Peyer's patch (tissue), 4 donors: ENCODE results near the gene ETV3. TPM values are rescaled to one million over a fixed set of nuclear protein-coding genes. Genes with fewer than 3 reads are reported as not detected.

Experiments used
- DNase-seq, 3 donors: peaks; one replicate each; pipeline ENCODE4 v3.0.0-alpha.2; 2017 to 2019
- H3K27ac ChIP-seq, 4 donors: fragments of 200-600 bp; sonication (generic); one replicate each; pipeline ENCODE4 v1.5.1; 2016 to 2019
- H3K27me3 ChIP-seq, 2 donors: fragments of 200-600 bp; sonication (generic); one replicate each; pipeline ENCODE4 v1.5.1; 2019
- H3K36me3 ChIP-seq, 3 donors: fragments of 200-600 bp; sonication (generic); one replicate each; pipeline ENCODE4 v1.5.1; 2016 to 2019
- H3K4me1 ChIP-seq, 4 donors: fragments of 200-600 bp; sonication (generic); one replicate each; pipeline ENCODE4 v1.5.1; 2016 to 2019
- H3K4me3 ChIP-seq, 4 donors: fragments of 200-600 bp; sonication (generic); 1 replicate in 3 of 4; 2 replicates in 1 of 4; pipeline ENCODE4 v1.5.1; 2016 to 2019; ENCODE audit warnings: mild to moderate bottlenecking in 1 of 4
- H3K9me3 ChIP-seq, 4 donors: fragments of 200-600 bp; sonication (generic); one replicate each; pipeline ENCODE4 v1.5.1; 2016 to 2019; ENCODE audit warnings: mild to moderate bottlenecking in 1 of 4
- CTCF ChIP-seq, 6 experiments: fragments of 450-650 bp in 4 of 6; fragments of 200-600 bp in 2 of 6; sonication (generic) in 1 of 6; IDR thresholded peaks; one replicate each; pipeline ENCODE4 v1.5.1; 2017 to 2019; ENCODE audit warnings: antibody characterized with exemption in 6 of 6, mild to moderate bottlenecking in 3 of 6, moderate library complexity in 1 of 6
- POLR2A ChIP-seq, 2 donors: fragments of 450-650 bp; IDR thresholded peaks; one replicate each; pipeline ENCODE4 v1.5.1; 2017; ENCODE audit warnings: antibody characterized with exemption in 2 of 2, mild to moderate bottlenecking in 2 of 2, moderate library complexity in 2 of 2
- total RNA-seq, 4 donors: library from RNA; depleted of rRNA; stranded (reverse); fragments of >200 nt; gene quantifications; one replicate each; pipeline ENCODE4 v1.1.0, GENCODE V29; 2016

ETV3 gene
- total RNA-seq, 4 donors from 2014 or later = 10.7 to 25.8 (median 20.2) TPM

GRCh38 chr1:157091668-157092273 is 46.4 kb downstream of the ETV3 start:
- Histone ChIP-seq H3K36me3 (no peaks in the 10 kb centered on the region), H3K4me1 (no peaks in the 10 kb centered on the region), H3K27me3 (no peaks in the 10 kb centered on the region), H3K27ac (no peak overlapping the region), H3K9me3 (no peaks in the 10 kb centered on the region), H3K4me3 (no peak overlapping the region)
- TF ChIP-seq CTCF (IDR thresholded peaks at IDR 0.05) (no peak), POLR2A (IDR thresholded peaks at IDR 0.05) (no peak)
- peak in 1 of 3 donors; percentile 27 for DNase-seq

GRCh38 chr1:157091186-157091585 is 47.0 kb downstream of the ETV3 start:
- H3K27me3 ChIP-seq = no peaks in the 10 kb centered on the region
- TF ChIP-seq POLR2A (IDR thresholded peaks at IDR 0.05) = no peak
- no peak for TF ChIP-seq CTCF (IDR thresholded peaks at IDR 0.05)
- H3K9me3 ChIP-seq = no peaks in the 10 kb centered on the region
- DNase-seq = peak in 1 of 3 donors; percentile 32
- no peak overlapping the region for H3K4me3 ChIP-seq
- H3K36me3 ChIP-seq = no peaks in the 10 kb centered on the region
- H3K4me1 ChIP-seq = no peaks in the 10 kb centered on the region
- H3K27ac ChIP-seq = no peak overlapping the region

GRCh38 chr1:157090771-157091170 is 47.4 kb downstream of the ETV3 start:
- DNase-seq = peak in 1 of 3 donors; percentile 27
- H3K36me3 ChIP-seq = no peaks in the 10 kb centered on the region
- H3K27me3 ChIP-seq = no peaks in the 10 kb centered on the region
- no peaks in the 10 kb centered on the region for H3K9me3 ChIP-seq
- no peak overlapping the region for H3K4me3 ChIP-seq
- H3K27ac ChIP-seq = no peak overlapping the region
- no peaks in the 10 kb centered on the region for H3K4me1 ChIP-seq
- no peak for TF ChIP-seq CTCF (IDR thresholded peaks at IDR 0.05)
- TF ChIP-seq POLR2A (IDR thresholded peaks at IDR 0.05) = no peak

- no peaks in the 10 kb centered on the region for H3K9me3 ChIP-seq
- no peaks in the 10 kb centered on the region for H3K36me3 ChIP-seq
- no peaks in the 10 kb centered on the region for H3K4me1 ChIP-seq
- DNase-seq = peak; percentile 85 to 94 (median 89)
- no peaks in the 10 kb centered on the region for H3K27me3 ChIP-seq
- TF ChIP-seq POLR2A (IDR thresholded peaks at IDR 0.05) (no peak), CTCF (IDR thresholded peaks at IDR 0.05) (peak; percentile 65 to 98 (median 92))
- no peak overlapping the region for H3K4me3 ChIP-seq
- H3K27ac ChIP-seq = no peak overlapping the region
Observed at GRCh38 chr1:157090196-157090647, 48.0 kb downstream of the ETV3 start.

GRCh38 chr1:157089789-157090188 is 48.4 kb downstream of the ETV3 start:
- no peak for DNase-seq
- H3K4me1 ChIP-seq = no peaks in the 10 kb centered on the region
- no peak overlapping the region for H3K27ac ChIP-seq
- H3K36me3 ChIP-seq = no peaks in the 10 kb centered on the region
- TF ChIP-seq POLR2A (IDR thresholded peaks at IDR 0.05) (no peak), CTCF (IDR thresholded peaks at IDR 0.05) (no peak)
- H3K27me3 ChIP-seq = no peaks in the 10 kb centered on the region
- H3K4me3 ChIP-seq = no peak overlapping the region
- H3K9me3 ChIP-seq = no peaks in the 10 kb centered on the region
